GM21723 (cell line): ENCODE measurements around the gene BCL7A.
"Not testable (repeated sequence)": the region's sequence is repeated elsewhere in the genome, so short reads cannot be mapped to it uniquely, and the experiment has no call there.

Source experiments
- ATAC-seq: cut with Tn5 transposase; IDR thresholded peaks from one replicate; pipeline ENCODE4 v1.9.1; 2021; ENCODE audit warnings: mild to moderate bottlenecking, moderate library complexity; ENCODE audit not compliant: unreplicated experiment

Gene BCL7A

DNA sequence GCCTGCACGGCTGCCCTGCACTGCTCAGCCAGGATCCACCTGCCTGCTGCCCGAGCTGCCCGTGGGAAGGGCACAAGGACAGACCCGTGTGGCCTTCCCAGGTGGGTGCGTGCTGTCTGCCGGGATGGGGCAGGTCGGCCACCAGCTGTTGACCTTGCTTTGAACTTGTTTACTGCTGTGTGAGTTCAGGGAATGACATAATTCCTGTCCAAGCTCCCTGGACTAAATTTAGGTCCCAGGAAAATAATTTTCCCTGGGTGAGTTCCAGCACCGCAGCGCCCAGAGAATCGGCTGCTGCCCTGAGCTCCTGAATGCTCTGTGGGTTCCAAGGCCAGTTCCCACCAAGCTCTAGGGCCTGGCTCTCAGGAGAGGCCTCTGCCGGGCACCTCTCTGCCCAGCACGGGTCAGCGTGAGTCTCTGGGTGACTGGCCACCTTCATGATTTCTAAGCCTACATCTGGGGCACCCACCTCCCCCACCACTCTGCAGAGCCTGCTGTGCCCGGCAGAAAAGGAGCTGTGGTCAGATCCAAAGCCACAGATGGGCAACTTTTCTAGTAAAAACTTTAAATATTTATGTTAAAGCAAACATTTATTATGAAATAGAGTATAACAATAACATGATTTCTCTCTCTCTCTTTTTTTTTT, 29.7 kb downstream of the BCL7A start:
- no peak for ATAC-seq

DNA sequence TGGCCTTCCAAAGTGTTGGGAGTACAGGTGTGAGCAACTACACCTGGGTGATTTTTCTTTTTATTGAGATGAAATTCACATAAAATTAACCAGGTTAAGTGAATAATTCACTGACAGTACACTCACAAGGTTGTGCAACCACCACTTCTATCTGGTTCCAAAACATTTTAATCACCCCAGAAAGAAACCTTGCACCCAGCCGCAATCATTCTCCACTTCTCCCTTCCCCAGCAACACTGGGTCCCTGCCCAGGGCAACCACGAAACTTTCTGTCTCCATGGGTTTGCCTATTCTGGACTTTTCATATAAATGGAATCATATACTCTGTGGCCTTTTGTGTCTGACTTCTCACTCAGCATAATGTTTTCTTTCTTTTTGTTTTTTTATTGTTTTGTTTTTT, 30.6 kb downstream of the BCL7A start:
- no peak for ATAC-seq

DNA sequence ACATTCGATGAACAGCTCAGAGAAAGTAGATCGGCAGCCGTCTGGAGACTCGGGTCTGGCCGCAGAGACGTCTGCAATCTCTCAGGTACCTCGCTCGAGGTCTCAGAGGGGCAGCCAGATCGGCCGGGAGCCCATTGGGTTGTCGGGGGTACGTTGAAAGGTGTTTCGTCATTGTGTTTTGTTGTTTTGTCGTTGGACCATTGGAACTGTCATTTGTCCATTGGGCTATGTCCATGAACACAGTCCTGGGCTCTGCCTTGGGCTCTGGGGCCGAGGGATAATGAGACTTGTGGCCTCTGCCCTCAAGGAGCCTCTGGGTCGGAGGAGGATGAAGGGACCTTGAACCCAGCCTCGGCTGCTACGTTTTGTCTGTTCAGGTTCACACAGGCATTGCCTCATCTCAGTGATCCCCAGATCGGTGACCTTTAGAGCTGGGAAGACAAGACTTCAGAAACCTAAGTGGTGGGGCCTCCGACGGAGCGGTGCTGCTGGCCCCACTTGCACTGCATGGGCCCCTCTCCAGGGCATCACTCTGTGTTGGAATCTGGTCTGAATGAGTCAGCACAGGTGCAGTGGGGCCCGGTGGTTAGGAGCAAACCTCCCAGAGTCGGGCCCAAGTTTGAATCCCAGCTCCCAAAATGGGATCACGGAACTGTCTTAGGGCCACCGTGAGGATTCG, 33.3 kb downstream of the BCL7A start:
- no peak for ATAC-seq

DNA sequence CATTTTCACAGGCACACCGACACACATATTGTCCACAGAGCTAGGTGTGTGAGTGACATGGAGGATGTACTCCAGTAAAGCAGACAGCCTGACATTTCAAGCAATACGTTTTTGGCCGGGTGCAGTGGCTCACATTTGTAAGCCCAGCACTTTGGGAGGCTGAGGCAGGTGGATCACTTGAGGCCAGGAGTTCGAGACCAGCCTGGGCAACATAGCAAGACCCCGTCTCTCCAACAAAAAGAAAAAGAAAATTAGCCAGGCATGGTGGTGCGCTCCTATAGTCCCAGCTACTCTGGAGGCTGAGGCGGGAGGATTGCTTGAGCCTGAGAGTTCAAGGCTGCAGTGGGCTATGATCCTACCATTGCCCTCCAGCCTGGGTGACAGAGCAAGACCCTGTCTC, 34.7 kb downstream of the BCL7A start:
- ATAC-seq: not testable (repeated sequence)

DNA sequence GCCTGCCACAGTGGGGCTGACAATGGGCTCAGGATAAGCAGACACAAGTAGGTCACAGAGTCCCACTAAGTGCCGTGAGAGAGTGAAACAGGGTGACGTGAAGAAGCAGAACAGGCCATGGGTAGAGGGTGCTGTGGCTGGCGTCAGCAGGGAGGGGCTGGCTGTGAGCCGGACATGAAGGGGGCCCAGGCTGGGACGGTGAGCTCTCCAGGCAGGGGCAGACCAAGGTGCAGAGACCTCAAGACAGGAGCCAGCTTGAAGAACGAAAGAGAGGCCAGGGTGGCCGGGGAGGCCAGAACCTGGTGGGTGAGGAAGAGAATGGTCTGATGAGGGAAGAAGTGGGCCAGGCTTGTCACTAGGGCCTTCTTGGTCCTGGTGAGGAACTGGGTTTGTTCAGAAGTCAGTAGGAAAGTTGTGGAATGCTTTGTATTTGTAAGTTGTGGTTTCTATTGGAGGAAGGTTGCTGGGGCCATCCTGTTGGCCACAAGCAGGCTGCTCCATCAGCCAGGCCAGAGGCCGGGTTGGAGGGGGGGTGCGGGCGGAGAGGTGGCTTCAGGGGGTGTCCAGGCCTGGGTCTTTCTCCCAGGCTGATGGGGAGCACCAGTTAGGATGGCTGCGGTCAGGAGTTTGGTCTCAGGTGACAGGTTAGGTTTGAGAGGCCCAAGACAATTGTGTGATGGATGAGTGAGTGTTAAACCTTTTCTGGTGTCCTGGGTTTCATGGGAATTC, 35.5 kb downstream of the BCL7A start:
- ATAC-seq: no peak

DNA sequence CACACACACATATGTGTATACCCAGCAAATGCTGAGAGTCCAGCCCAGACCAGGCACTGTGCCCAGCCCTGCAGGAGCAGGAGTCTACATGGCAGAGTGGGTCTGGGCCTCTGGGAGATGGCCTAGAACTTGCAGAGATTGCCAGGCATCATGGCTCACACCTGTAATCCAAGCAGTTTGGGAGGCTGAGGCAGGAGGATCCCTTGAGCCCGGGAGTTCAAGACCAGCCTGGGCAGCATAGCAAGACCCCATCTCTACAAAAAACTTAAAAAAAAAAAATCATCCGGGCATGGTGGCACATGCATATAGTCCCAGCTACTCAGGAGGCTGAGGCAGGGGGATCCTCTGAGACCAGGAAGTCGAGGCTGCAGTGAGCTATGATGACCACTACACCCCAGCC, 36.1 kb downstream of the BCL7A start:
- ATAC-seq: no peak

DNA sequence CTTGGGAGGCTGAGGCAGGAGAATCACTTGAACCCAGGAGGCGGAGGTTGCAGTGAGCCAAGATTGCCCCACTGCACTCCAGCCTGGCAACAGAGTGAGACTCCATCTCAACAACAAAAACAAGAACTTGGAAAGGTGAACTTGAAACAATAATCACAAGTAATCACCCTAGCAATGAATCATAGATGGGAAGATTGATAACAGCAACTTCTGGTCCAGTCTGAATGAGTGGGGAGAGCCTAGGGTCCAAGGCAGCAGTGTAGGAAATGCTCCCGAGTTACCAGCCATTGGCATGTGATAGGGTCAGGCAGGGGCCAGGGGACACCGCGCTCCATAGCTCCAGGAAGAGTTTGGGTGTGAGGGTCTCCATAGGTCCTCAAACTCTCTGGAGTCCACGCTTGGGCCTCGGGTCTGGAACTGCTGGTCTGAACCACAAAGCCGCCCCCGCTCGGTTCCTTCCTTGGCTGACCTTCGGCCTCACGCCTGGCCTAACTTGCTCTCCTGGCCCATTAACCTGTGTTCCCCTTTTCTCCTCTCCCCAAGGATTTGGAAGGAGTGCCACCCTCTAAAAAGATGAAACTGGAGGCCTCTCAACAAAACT, 37.0 kb downstream of the BCL7A start:
- no peak for ATAC-seq

DNA sequence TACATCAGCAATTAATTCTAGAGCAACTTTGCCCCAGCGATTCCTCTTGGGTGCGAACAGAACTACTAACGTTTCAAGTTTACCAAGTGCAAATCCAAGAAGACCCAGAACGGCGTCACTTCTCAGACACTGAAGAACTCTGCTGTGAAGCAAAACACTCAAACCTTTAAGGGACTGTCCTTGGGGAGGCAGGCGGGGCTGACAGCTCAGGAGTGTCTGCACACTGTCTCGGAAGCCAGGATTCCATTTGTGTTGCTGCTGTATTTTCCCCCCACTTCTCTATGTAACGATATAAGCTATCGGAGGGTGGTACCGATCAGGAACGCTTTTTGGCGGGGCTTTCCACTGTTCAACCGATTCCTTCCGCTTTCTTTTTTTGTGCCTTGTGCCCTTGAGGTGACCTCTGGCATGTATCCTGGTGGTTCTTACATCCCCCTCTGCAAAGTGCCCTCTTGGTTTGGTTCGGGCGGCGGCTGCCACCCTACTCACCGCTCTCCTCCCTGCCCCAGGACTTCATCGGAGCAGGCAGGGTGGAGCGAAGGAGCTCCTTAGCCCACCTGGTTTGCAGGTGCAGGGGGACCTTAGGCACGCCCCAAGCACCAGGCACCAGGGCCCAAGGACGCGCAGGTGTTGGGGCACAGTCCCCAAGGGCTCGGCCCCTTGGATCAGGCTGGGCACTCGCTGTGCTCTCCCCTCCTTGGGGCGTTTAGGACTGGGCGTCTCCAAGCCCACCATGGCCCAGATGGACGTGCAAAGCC, 37.7 kb downstream of the BCL7A start:
- no peak for ATAC-seq

DNA sequence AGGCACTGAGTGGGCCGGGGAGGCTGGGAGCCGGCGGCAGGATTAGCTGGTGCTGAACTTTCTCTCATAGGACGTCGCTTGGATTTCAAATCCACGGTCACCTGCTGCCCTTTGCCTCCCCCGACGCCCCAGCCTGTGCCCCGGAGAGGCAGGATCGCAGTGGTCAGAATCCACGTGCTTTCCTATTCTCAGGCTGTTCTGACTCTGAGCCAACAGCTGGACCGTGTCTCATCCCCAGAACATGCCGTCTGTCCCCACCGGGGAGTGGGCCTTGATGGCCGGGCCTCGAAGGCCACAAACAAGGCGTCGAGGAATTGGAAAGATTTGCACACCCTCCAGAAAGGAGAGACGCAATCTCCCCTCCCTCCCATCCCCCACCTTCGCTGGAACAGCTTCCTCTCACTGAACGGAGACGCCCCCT, 38.4 kb downstream of the BCL7A start:
- ATAC-seq: no peak

DNA sequence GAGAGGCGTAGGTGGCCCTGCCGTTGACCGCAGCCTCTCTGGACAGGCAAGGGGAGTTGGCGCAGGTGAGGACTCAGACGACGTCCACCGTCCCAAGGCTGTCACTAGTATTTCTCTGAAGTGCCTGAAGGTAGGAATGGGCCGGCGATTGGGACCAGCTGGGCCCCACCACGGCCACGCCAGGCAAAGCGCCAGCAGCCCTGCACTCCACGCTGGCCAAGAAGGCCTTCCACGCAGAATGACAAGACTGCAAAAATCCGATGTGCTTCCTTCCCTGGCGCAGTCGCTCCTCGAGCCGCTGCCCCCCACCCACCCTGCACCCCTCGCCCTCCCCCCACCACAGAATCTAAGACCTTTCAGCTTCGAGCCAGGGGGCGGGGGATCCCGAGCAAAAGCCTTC, 39.6 kb downstream of the BCL7A start:
- ATAC-seq: no peak

DNA sequence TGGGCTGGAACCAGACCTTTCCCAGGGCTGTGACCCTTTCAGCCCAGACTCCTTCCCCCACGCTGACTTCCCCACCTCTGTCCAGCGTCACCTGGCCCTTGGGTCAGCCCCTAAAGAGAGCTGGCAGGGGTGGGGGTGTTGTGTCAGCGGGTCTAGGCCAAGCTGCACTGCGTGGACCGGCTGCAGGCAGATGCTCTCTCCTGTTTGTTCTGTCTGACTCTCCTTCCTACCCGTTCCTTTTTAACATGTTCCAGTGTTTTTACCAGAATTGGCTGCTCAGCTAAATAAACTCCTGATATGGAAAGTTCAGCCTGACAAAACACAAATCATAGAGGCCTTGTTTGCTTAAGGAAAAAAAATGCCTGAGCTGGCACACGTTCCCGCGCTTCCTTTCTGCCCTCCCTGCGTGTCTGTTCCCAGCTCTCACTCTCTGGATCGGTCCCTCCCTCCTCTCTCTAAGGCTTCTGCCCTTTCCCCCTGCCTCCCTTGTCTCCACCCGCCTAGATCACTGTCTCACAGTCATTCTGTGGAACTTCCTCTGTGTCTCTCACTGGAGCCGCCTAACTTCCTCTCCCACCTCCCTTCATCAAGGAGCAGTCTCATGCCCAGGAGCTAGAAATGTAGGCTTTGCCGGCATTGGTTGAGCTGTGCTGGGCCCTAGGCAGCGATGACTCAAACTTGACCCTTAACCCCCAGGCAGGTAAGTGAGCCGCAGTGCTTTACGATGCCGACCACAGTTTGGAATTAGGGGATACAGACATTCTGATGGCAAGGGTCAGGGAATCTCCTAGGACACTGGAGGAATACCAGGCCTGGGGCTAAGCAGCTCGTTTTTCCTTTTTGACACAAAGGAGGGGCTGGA, 41.4 kb downstream of the BCL7A start:
- ATAC-seq: no peak

DNA sequence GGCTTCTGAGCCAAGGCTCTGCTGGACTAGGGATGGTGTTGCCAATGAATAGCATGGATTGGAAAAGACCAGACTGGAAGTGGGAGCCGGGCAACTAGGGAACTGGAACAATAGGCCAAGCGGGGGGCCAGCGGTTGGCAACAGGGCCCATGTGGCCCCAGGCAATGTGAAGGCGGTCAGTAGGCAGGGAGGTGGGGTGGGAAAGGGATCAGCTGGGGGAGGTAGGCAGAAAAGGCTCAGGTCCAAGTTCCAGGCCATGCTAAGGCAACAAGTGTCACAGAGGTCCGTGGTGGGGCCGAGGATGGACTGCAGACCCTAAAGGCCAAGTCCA, 42.0 kb downstream of the BCL7A start:
- ATAC-seq: no peak

DNA sequence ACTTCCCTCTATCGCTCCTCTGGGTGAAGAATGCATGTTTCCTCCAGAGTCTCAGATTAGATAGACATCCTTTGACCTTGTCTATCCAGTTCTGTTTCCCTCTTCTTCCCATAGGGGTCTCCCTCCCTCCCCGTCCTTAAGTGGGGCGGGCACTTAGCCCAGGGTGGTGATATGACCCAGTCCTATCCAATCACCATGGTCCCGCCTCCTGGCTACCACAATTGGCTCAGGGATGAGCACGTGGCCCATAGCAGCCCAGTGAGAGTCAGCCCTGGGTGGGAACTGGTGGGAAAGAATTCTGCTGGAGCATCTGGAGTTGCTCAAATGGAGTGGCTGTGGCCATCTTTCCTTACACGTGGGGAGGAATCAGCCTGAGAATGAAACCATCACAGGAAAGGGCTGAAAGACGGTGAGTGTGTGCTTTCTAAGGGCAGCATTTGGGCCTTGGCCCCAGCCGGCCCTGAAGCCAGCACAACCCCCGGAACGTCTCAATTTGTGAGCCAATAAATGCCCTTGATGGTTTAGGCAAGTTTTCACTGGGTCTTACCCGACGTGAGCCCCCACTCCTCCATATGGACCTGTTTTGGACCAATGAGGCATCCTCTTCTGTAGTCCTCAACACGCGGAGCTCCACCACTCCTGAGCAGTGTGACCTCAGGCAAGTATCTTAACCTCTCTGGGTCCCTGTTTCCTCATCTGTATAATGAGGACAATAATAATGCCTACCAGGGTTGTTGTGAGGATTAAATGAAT, 42.5 kb downstream of the BCL7A start:
- ATAC-seq: no peak

DNA sequence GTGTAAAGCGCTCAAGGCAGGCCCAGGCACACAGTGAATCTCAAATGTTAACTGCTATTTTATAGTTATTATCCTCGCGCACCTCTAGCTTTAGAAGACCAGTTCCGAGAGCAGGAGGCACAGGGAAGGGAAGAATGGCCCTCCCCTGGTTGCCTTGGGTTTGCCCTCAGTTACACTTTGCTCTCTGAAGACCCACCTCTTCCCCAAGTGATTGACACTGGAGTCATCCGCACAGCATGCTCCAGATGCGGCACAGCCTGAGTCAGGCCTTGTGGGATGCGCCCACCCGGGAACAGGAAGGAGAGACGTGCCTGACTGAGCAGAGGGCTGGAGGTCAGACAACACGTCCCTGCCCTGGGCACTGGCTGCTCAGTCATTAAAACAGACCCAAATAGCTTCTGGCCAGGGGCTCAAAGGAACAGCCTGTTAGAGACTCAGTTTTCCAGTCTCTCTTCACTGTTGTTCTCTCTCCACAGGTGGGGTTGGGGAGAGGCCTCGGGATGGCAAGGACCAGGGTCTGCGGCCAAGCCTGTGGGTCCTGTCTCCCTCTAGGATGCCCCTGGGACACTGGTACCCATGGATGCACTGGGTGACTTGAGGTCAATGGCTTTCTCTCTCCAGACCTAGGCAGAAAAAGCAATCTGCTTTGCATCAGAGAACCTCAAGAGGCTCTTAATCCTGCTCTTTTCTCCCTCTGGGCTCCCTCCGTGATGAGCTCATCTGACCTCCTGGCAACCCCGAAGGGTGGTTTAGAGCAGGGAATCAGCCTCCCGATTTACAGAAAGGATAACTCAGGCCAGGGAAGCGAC, 43.3 kb downstream of the BCL7A start:
- no peak for ATAC-seq

DNA sequence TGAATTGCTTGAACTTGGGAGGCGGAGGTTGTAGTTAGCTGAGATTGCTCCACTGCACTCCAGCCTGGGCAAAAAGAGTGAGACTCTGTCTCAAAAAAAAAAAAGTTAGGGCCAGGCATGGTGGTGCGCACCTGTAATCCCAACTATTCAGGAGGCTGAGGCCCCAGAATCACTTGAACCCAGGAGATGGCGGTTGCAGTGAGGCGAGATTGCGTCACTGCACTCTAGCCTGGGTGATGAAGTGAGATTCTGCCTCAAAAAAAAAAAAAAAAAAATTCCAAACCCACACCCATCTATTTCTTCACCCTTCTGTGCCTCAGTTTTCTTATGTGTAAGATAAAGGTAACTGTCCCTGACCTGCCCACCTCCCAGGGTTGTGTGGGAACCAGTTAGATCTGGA, 45.9 kb downstream of the BCL7A start:
- ATAC-seq: no peak

DNA sequence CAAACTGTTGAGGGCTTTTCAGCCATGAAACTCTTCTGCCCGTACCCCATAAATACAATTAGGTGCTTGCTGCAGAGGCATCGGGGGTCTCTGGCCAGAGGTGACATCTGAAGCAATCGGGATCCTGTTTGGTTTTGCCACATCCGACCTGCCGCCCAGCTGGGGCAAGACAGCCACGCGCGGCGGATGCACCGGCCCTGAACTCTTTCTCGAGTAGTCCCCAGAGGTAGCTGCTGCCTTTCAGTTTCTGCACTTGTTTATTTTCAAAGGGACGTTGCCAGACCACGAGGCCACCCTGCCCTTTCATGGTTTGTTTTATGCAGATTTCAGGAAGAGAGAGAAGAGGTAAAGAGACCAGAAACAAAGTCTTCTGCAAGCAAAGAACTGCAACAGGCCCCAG, 46.3 kb downstream of the BCL7A start:
- ATAC-seq: peak; percentile 96

DNA sequence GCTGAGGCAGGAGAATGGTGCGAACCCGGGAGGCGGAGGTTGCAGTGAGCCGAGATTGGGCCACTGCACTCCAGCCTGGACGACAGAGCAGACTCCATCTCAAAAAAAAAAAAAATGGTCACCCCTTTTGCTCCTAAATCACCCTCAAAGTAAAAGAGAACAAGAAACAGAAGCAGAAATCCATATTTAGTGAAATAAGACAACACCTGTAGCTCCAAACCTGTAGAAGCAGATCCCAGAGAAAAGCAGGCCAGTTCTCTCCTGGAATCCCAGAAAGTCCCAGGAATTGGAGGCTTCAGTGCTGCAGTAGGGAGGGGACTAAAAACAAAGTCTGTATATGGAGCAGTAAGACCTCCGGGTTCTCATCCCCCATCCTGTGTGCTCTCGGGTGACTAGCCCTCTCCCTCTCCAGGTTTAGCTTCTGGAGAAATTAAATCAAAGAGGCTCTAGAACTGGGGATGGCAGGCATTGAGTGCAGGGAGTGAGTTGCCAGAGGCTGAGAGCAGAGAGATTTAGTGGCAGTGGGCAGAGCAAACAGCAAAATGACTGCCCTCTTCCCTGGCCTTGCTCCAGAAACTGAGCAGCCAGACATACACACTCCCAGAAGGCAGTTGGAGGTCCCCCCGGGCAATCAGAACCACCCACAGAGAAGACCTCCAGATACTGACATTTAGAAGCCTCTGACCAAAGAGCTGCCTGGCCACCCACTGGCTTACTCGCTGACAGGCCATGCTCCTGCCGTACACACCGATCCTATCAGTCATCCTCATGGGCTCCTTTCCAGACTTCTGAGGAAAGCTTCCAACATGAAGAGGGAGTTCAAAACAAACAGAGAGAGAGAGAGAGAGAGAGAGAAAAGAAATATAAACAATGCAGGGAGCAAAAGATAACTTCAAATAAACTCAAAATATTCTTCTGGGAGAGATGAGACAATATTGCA, 50.6 kb downstream of the BCL7A start:
- ATAC-seq: no peak

DNA sequence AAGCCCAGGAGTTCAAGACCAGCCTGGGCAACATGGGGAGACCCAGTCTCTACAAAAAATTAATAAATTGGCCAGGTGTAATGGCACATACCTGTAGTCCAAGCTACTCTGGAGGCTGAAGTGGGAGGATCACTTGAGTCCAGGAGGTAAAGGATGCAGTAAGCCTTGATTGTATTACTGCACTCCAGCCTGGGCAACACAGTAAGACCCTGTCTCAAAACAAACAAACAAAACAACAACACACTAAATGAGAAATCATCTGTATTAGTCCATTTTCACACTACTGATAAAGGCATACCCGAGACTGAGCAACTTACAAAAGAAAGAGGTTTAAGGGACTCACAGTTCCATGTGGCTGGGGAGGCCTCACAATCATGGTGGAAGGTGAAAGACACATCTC, 52.1 kb downstream of the BCL7A start:
- ATAC-seq: no peak
